Suprapubic skin (tissue), 4 donors: ENCODE data around the gene CCR3. TPM values are rescaled to one million over a fixed set of nuclear protein-coding genes. Genes with fewer than 3 reads are reported as not detected.

Experiments used
- DNase-seq, 2 donors: peaks; one replicate each; pipeline ENCODE4 v3.0.0-alpha.2; 2019; ENCODE audit warnings: low spot score in 2 of 2
- H3K27ac ChIP-seq: fragments of 200-600 bp; sonication (generic); one replicate; pipeline ENCODE4 v1.5.1; 2019
- H3K27me3 ChIP-seq: fragments of 200-600 bp; sonication (generic); one replicate; pipeline ENCODE4 v1.5.1; 2019
- H3K36me3 ChIP-seq: fragments of 200-600 bp; sonication (generic); one replicate; pipeline ENCODE4 v1.5.1; 2019
- H3K4me1 ChIP-seq: fragments of 200-600 bp; sonication (generic); one replicate; pipeline ENCODE4 v1.5.1; 2019
- H3K4me3 ChIP-seq: fragments of 200-600 bp; sonication (generic); one replicate; pipeline ENCODE4 v1.5.1; 2019; ENCODE audit warnings: mild to moderate bottlenecking
- H3K9me3 ChIP-seq: fragments of 200-600 bp; sonication (generic); one replicate; pipeline ENCODE4 v1.5.1; 2019
- EP300 ChIP-seq: sonication (generic); formaldehyde crosslinking; IDR thresholded peaks from one replicate; pipeline ENCODE4 v1.6.1; 2017; ENCODE audit warnings: antibody characterized with exemption
- POLR2A ChIP-seq, 2 donors: fragments of 450-650 bp; IDR thresholded peaks; one replicate each; pipeline ENCODE4 v1.6.1; 2017; ENCODE audit warnings: antibody characterized with exemption in 2 of 2, mild to moderate bottlenecking in 2 of 2, moderate library complexity in 2 of 2
- POLR2AphosphoS5 ChIP-seq, 3 donors: sonication (generic); formaldehyde crosslinking; IDR thresholded peaks; one replicate each; pipeline ENCODE4 v1.6.1; 2017; ENCODE audit warnings: antibody characterized with exemption in 3 of 3
- WGBS: methylation state at CpG from one replicate; pipeline ENCODE4 v1.1.5; 2018; 5-methylcytosine and 5-hydroxymethylcytosine counted together
- total RNA-seq, 4 donors: library from RNA; depleted of rRNA; stranded (reverse); fragments of >200 nt; gene quantifications; one replicate each; pipeline ENCODE4 v1.1.0, GENCODE V29; 2016
- TF ChIP-seq, protein P1 (sequence below), 2 donors: fragments of 200-600 bp in 1 of 2; fragments of 450-650 bp in 1 of 2; sonication (generic) in 1 of 2; IDR thresholded peaks; one replicate each; pipeline ENCODE4 v1.5.1; 2016 to 2019; ENCODE audit warnings: antibody characterized with exemption in 2 of 2, mild to moderate bottlenecking in 1 of 2, moderate library complexity in 1 of 2

Gene CCR3
- total RNA-seq, 4 donors from 2014 or later: 1.5 to 6.3 (median 1.9) TPM; not detected in 1

DNA sequence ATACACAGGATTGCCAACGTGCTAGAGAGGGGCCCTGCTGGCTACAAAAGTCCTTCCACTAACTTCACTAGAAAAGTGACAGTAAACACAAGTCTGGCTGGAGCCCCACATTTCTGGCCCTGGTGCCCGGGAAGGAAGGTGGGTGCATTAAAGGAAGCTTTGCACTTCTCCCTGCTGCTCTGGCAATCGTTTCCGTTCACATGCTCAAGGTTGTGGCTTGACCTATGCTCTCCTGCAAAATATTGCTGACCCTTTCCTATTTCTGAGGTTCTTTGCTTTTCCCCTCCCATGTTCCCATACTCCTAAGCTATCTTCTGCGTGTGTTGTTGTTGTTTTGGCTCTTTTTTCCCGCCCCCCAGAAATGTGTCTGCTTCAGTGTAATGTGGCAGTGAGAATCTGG is 9.1 kb upstream of the CCR3 start:
- Histone ChIP-seq H3K4me3 (no peak overlapping the region), H3K4me1 (no peaks in the 10 kb centered on the region), H3K27me3 (peaks cover 7% of the 10 kb centered on the region), H3K36me3 (no peaks in the 10 kb centered on the region), H3K9me3 (no peaks in the 10 kb centered on the region), H3K27ac (no peak overlapping the region)
- no peak for DNase-seq
- WGBS: 77% methylated on average over 6 of the region's 6 CpGs
- TF ChIP-seq, protein P1, sequence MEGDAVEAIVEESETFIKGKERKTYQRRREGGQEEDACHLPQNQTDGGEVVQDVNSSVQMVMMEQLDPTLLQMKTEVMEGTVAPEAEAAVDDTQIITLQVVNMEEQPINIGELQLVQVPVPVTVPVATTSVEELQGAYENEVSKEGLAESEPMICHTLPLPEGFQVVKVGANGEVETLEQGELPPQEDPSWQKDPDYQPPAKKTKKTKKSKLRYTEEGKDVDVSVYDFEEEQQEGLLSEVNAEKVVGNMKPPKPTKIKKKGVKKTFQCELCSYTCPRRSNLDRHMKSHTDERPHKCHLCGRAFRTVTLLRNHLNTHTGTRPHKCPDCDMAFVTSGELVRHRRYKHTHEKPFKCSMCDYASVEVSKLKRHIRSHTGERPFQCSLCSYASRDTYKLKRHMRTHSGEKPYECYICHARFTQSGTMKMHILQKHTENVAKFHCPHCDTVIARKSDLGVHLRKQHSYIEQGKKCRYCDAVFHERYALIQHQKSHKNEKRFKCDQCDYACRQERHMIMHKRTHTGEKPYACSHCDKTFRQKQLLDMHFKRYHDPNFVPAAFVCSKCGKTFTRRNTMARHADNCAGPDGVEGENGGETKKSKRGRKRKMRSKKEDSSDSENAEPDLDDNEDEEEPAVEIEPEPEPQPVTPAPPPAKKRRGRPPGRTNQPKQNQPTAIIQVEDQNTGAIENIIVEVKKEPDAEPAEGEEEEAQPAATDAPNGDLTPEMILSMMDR (IDR thresholded peaks at IDR 0.05): no peak
- no peak for TF ChIP-seq POLR2AphosphoS5 (IDR thresholded peaks at IDR 0.05)
- TF ChIP-seq POLR2A (IDR thresholded peaks at IDR 0.05): no peak
- no peak for TF ChIP-seq EP300

DNA sequence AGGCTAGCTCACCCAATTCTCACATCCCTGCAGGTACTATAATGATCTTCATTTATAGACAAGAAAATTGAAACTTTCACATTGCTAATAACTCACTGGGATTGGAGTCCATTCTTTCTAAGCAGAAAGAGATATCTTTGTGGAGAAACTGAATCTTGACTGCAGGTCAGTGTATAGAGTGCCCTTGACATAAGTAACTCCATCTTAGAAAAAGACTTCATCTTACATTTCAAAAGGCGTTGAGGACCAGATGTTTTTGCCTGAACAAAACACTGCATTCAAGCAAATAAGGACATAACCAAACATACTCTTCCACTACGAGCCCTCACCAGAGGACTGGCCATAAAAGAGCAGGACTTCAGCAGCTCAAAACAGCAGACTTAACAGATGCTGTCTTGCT is 6.8 kb upstream of the CCR3 start:
- Histone ChIP-seq H3K4me3 (no peak overlapping the region), H3K36me3 (no peaks in the 10 kb centered on the region), H3K4me1 (peaks cover 2% of the 10 kb centered on the region), H3K27me3 (peaks cover 7% of the 10 kb centered on the region), H3K9me3 (no peaks in the 10 kb centered on the region), H3K27ac (no peak overlapping the region)
- TF ChIP-seq POLR2AphosphoS5 (IDR thresholded peaks at IDR 0.05): no peak
- TF ChIP-seq, protein P1 (IDR thresholded peaks at IDR 0.05): no peak
- TF ChIP-seq EP300: no peak
- TF ChIP-seq POLR2A (IDR thresholded peaks at IDR 0.05): no peak
- WGBS: 88% methylated on average over 2 of the region's 2 CpGs
- no peak for DNase-seq

DNA sequence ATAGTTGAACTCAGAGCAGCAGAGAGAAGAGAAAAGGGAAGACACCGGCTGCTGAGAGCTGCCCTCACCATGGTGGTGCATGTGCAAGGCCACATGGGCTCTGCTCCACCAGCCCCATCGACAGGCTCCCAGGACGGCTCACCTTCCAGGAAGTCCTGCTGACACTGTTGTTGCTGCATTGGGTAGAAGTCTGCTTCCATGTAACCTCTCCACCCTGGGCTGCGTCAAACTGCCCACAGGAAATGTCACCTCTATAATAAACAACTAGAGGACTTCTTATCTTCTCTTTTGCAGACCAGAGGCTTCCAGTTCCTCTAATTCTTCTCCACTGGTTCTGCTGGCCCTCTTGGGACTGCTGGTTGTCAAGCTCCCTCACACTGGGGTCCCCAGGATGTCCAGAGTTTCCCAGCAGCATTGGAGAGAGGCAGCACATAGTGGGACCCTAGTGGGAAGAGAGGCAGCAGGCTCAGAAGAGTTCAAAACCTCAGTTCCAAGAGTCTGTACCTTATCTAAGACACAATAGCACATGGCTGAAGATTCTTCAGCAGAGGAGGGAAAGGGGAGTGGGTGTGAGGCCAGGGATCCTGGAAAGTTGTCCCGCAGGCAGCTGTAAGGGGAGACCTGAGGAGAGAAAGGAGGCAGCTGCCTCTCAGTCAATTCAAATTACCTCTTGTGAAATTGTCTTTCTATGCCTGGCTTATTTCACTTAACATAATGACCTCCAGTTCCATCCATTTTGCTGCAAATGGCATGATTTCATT is 5.8 kb upstream of the CCR3 start:
- no peak for TF ChIP-seq POLR2A (IDR thresholded peaks at IDR 0.05)
- TF ChIP-seq, protein P1 (IDR thresholded peaks at IDR 0.05): no peak
- WGBS: 73% methylated on average over 5 of the region's 5 CpGs
- Histone ChIP-seq H3K9me3 (no peaks in the 10 kb centered on the region), H3K36me3 (no peaks in the 10 kb centered on the region), H3K4me1 (peaks cover 2% of the 10 kb centered on the region), H3K27me3 (peaks cover 7% of the 10 kb centered on the region), H3K4me3 (no peak overlapping the region), H3K27ac (no peak overlapping the region)
- no peak for DNase-seq

DNA sequence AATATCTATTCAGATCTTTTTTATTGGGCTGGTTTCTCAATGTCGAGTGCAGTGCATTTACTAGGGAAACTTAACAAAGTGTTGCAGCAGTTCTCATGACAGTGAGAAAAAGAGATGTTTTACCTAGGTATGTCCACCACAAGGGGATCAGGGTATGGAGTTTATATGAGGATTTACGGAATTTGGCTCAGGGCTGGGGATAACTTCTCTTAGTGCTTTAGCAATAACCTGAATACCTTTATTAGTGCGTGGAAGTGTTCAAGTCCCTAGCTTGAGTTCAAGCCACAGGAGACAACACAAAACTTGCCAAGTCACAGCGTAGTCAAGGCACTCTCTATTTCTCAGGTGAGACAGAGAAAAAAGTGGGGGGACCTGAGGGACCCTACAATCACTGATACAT is 3.9 kb upstream of the CCR3 start:
- H3K36me3 ChIP-seq: no peaks in the 10 kb centered on the region
- peaks cover 7% of the 10 kb centered on the region for H3K27me3 ChIP-seq
- no peaks in the 10 kb centered on the region for H3K9me3 ChIP-seq
- peaks cover 2% of the 10 kb centered on the region for H3K4me1 ChIP-seq
- no peak overlapping the region for H3K4me3 ChIP-seq
- DNase-seq: no peak
- no peak overlapping the region for H3K27ac ChIP-seq
- TF ChIP-seq, protein P1 (IDR thresholded peaks at IDR 0.05): no peak
- TF ChIP-seq EP300: no peak
- no peak for TF ChIP-seq POLR2AphosphoS5 (IDR thresholded peaks at IDR 0.05)
- TF ChIP-seq POLR2A (IDR thresholded peaks at IDR 0.05): no peak
- WGBS: 89% methylated on average over 4 of the region's 4 CpGs

DNA sequence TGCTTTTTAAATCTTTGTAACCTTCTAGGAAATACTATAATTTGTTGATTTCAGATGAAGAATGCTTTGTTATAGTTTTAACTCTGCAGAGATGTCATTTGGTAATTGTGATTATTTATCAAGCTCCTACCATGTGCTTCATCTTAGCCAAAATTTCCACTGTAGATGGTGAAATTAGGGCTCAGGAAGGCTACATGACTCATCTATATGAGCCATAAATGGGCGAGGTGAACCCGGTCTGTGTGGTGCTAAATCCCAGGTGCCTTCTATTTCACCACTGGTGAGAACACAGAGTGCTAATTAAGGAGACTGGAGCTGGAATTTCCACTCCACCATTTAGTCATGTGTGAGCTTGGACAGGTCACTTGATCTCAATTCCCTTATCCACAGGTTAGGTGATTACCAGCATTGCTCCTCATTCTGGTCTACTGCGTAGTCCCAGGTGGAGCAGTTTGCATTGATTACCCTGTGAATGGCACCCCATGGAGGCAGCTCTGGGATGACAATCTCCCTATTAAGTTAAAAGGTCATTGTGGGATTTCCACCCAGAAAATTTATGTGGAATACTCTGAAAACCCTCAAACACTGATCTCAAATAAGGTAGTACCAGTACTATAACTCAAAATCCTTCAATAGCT is 2.8 kb upstream of the CCR3 start:
- Histone ChIP-seq H3K9me3 (no peaks in the 10 kb centered on the region), H3K27me3 (peaks cover 4% of the 10 kb centered on the region), H3K4me1 (peaks cover 2% of the 10 kb centered on the region), H3K4me3 (no peak overlapping the region), H3K36me3 (no peaks in the 10 kb centered on the region), H3K27ac (no peak overlapping the region)
- no peak for DNase-seq
- TF ChIP-seq POLR2AphosphoS5 (IDR thresholded peaks at IDR 0.05) (no peak), EP300 (no peak), POLR2A (IDR thresholded peaks at IDR 0.05) (no peak)
- TF ChIP-seq, protein P1 (IDR thresholded peaks at IDR 0.05): no peak
- WGBS: 45% methylated on average over 3 of the region's 3 CpGs
